ENCODE results near the gene PAPSS2.

PAPSS2 gene

GRCh38 chr10:87672551-87672950 lies 12.9 kb downstream of the PAPSS2 start:
- no peak for DNase-seq

GRCh38 chr10:87674943-87675342 lies 15.3 kb downstream of the PAPSS2 start:
- no peak for DNase-seq

- DNase-seq = no peak
Observed at GRCh38 chr10:87675396-87676376, 16.0 kb downstream of the PAPSS2 start.

GRCh38 chr10:87677595-87677994 lies 17.9 kb downstream of the PAPSS2 start:
- no peak for DNase-seq

GRCh38 chr10:87678302-87678701 lies 18.6 kb downstream of the PAPSS2 start:
- DNase-seq = no peak

GRCh38 chr10:87683356-87683755 lies 23.7 kb downstream of the PAPSS2 start:
- no peak for DNase-seq

GRCh38 chr10:87684001-87684638 lies 24.4 kb downstream of the PAPSS2 start:
- DNase-seq = peak in 1 of 3 experiments; percentile 6

- DNase-seq = no peak
Observed at GRCh38 chr10:87685832-87686574, 26.3 kb downstream of the PAPSS2 start.

- no peak for DNase-seq
Observed at GRCh38 chr10:87691506-87692070, 31.9 kb downstream of the PAPSS2 start.

GRCh38 chr10:87692956-87693484 lies 33.3 kb downstream of the PAPSS2 start:
- no peak for DNase-seq

GRCh38 chr10:87694011-87694794 lies 34.5 kb downstream of the PAPSS2 start:
- no peak for DNase-seq

- no peak for DNase-seq
Observed at GRCh38 chr10:87695074-87695473, 35.4 kb downstream of the PAPSS2 start.

- DNase-seq = no peak
Observed at GRCh38 chr10:87696922-87697745, 37.5 kb downstream of the PAPSS2 start.

GRCh38 chr10:87700031-87700796 lies 40.5 kb downstream of the PAPSS2 start:
- DNase-seq = no peak

GRCh38 chr10:87702260-87702972 lies 42.7 kb downstream of the PAPSS2 start:
- no peak for DNase-seq

GRCh38 chr10:87702973-87703294 lies 43.3 kb downstream of the PAPSS2 start:
- DNase-seq = no peak

- DNase-seq = no peak
Observed at GRCh38 chr10:87703771-87704170, 44.1 kb downstream of the PAPSS2 start.

GRCh38 chr10:87705339-87705738 lies 45.7 kb downstream of the PAPSS2 start:
- DNase-seq = no peak

GRCh38 chr10:87706731-87707130 lies 47.1 kb downstream of the PAPSS2 start:
- DNase-seq = no peak

- no peak for DNase-seq
Observed at GRCh38 chr10:87707254-87707653, 47.6 kb downstream of the PAPSS2 start.

All from NCI-H1417 (cell line).